SK-N-MC (cell line): Measurements from ENCODE around the gene GSX1.

Experiments
- EZH2 ChIP-seq: fragments of 200-600 bp; sonication (generic); IDR thresholded peaks from one replicate; pipeline ENCODE4 v1.6.1; 2017; ENCODE audit warnings: antibody characterized with exemption
- POLR2AphosphoS5 ChIP-seq: IDR thresholded peaks from 2 replicates; pipeline ENCODE4 v1.6.1; 2012; ENCODE audit warnings: mild to moderate bottlenecking, low read depth, low read length, borderline replicate concordance

DNA sequence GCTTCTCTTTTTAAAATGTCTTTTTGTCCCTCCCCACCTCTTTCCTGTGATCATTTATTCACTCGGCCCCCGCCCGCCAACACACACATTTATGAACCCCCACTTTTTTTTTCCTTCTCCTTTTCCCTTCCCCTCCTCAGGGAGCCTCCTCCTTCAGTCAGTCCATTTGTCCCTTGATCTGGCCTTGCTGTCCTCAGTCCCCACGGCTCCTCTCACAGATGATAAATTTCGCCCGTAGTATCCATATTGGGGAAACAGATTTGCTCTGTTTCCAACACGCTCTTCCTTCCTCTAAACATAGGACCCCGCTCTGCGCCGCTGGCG, 2.0 kb downstream of the GSX1 start:
- TF ChIP-seq EZH2 (no peak), POLR2AphosphoS5 (no peak)
